Measurements from ENCODE around the gene MCOLN3. TPM values are rescaled to one million over a fixed set of nuclear protein-coding genes. Genes with fewer than 3 reads are reported as not detected.
A peak's percentile ranks its signal among the peaks of the same experiment; 100 is the strongest.
"Not testable (repeated sequence)": the region's sequence is repeated elsewhere in the genome, so short reads cannot be mapped to it uniquely, and the experiment has no call there.

Gene MCOLN3
- total RNA-seq, 1 donor from 2014 or later, result not detected

DNA sequence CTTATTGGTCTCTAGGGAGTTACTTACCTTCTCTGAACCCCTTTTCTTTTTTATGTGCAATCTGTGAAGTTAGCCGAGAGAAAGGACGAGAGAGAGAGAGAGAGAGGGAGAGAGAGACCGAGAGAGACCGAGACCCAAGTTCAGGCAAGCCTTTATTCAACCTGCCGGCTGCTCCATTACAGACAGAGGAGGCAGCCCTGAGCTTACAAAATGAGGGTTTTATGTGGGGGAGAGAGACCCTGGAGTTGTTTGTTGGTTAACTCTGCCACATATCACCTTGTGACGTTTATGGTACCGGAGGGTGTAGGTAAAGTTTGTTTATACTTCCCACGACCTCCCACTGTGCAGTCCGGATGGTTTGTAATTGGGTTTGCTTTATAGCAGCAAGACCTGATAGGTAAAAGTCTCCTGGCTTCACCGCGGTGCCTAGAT, 1.5 kb upstream of the MCOLN3 start:
- DNase-seq (ENCODE audit: low spot score in 2 of 2), result no peak
- FAIRE-seq, result no peak

DNA sequence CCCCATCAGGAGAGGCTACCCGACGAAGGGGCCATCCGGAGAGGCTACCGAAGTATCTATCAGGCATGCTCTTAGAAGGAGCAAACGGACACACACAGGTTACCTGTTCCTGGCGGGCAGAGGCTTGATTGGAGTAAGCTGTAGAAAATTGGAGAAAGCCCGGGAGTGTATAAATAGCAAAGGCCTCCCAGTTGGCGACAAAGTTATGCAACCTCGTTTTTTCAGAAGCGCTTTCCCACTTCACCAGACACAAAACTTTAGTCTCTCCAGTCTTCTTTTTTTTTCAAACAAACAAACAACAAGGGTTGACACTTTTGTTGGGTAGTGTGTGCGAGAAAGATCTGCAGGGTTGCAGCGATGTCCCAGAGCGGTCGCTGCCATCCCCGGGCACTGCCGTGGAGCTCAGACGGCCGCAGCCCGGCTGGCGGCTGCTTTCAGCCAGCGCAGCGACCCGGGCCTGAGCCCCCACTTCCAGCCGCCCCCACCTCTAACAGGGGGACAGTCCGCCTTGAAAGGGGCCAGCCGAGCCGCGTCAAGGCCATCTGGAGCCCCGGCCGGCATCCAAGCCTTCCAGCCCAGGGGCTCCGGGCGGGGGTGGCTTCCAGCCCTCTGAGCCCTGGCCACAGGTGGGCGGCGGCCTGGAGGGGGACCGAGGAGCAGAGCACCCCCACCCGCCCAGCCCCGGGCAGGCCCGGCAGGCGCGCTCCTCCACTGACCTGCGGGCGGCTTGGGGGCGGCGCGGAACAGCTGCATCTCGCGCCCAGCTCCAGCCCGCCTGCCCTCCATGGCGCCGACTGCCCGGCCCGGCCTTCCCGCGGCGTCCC, 616 bp downstream of the MCOLN3 start:
- DNase-seq (ENCODE audit: low spot score in 2 of 2), result no peak

DNA sequence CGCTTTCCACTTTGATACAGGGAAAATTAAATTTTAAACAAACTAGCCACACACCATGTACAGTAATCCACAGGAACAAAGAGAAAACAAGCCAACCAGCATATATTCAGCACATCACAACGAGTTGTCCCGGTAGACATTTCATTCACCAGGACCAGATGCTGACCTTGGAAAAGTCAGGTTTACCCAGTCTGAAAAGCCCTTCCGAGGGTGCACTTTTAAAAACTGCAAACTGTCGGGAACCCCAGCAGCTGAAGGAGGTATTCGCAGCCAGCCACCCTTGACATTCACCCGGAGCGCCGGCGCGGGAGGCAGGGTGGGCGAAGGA, 1.2 kb downstream of the MCOLN3 start:
- DNase-seq (ENCODE audit: low spot score in 2 of 2), result no peak

More for the DNA sequence above, 616 bp downstream of the MCOLN3 start:
- FAIRE-seq, result no peak

DNA sequence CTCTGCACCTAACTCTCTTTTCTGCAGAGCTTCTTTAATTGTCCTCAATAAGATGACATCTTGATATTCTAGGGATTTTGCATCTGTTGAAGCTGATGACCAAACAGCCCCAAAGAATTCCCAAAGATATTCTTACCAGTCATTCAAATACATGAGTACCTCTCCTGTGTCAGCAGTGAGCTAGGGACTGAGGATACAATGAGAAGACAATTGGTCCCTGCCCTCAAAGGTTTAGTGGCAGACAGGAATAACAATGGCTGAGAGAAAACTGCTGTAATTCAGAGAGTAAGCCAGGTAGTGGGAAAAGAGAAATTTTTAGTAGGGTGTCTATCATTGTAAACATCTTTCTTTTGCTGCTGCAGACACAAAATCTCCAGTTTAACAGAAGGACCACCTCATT, 5.9 kb downstream of the MCOLN3 start:
- FAIRE-seq, result no peak
- DNase-seq (ENCODE audit: low spot score in 2 of 2), result no peak

More for the DNA sequence above, 1.2 kb downstream of the MCOLN3 start:
- no peak for FAIRE-seq

DNA sequence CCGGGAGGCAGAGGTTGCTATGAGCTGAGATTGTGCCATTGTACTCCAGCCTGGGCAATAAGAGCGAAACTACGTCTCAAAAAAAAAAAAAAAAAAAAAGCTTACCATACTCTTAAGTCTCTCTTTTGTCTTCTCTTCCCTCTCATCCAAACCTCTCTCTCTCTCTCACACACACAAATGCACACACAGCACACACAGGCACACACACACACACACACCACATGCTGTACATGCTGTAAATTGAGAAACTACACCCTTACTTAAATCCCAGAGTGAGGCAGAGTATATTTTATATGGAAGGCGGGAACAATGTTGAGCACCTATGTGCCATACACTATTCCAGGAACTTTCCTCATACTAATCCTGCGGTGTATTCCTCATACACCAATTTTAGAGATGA, 6.5 kb downstream of the MCOLN3 start:
- DNase-seq (ENCODE audit: low spot score in 2 of 2), result no peak

DNA sequence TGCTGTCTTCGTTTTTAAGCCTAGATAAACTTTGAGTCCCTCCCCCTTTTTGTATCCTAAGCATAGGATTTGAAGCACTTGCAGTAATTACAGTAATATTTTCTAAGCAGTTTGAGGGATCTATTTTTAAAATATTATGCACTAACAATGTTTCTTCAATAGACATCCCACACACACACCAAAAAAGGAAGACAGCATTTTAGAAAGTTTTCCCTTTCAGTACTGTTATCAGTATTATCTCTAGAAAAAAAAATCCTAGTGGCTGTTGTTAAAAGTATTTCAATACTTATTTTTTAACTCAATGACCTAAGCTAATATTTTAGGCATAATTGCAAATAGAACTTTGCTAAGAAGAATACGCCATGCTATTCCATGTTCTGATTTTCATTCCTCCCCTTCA, 15.1 kb downstream of the MCOLN3 start:
- FAIRE-seq (no peak), DNase-seq (ENCODE audit: low spot score in 2 of 2) (no peak)

More for the DNA sequence above, 6.5 kb downstream of the MCOLN3 start:
- FAIRE-seq, result no peak

DNA sequence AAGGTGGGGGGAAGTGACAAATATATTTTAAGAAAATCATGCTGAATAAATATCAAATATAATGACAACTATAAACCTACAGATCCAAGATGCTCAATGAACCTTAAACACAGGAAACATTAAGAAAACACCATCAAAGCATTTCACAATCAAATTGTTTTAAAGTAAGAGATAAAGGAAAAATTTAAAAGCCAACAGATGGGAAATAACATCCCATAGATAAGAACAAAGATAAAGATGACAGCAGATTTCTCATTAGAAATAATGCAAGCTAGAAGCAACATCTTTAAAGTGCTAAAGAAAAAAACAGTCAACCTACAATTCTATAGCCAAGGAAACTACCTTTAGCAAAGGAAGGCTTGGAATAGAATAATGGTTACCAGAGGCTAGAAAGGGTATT, 17.8 kb downstream of the MCOLN3 start:
- DNase-seq (ENCODE audit: low spot score in 2 of 2) (no peak), FAIRE-seq (no peak)

DNA sequence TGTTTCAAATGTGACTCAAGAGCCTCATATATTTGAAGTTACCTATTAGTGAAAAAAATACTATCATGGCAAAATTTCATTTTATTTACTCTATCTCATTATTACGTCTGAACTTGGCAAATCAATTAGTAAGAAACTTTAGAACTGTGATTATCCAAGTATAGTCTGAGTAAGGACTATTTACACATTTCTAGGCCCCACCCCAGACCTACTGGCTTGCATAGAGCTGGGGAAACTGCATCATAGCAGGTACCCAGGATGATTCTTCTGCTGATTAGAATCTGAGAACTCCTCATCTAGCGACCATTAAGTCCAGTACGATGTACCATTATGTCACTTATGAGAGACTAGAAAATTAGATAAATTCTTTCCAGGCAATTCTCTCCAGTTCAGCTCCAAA, 20.1 kb downstream of the MCOLN3 start:
- no peak for FAIRE-seq
- DNase-seq (ENCODE audit: low spot score in 2 of 2), result no peak

DNA sequence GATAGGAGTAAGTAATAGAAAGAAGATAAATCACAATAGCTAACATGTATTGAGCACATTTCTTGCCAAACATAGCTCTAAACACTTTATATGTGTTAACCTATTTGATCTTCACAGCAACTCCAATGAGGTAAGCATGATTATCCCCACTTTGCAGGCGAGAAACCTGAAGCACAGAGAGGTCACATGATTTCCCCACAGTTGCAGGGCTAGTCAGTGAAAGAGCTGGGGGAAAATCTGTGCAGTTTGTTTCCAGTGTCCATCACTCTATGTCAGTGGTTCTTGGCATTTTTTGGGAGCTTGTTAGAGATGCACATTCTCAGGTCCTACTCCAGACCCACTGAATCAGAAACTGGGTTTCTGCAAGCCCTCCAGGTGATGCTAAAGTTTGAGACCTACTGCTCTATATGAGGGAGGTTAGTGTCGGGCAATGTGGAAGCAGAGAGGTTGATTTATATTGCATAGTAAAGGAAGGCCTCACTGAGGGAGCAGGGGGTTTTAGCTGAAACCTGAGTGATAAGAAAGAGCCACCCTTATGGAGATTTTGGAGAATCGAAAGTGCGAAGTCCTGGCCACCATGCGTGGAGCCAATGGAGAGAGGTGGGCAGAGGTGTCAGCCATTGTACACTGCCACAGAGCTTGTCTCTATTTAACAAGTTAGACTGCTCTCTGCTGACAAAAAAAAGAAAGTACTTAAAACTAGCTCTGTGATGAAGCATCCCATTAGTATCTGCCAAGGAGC, 20.9 kb downstream of the MCOLN3 start:
- FAIRE-seq (no peak), DNase-seq (ENCODE audit: low spot score in 2 of 2) (no peak)

DNA sequence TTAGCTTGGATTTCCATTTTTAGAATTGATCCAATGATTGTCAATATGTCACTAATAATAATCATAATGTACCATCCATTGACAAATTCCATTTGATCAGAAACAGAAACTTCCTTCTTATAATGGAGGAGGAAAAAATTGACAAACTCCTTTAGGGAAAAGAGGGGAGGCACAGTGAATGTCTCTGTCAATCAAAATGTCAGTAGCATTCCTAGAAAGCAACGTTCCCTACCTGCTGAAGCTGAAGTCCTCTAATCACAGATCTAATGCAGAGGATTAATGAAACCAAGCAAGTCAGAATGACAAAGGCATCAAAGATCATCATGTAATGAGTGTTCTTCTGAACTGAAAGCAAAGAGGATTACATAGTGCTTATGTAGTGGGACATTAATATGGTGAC, 22.4 kb downstream of the MCOLN3 start:
- no peak for DNase-seq (ENCODE audit: low spot score in 2 of 2)
- no peak for FAIRE-seq

DNA sequence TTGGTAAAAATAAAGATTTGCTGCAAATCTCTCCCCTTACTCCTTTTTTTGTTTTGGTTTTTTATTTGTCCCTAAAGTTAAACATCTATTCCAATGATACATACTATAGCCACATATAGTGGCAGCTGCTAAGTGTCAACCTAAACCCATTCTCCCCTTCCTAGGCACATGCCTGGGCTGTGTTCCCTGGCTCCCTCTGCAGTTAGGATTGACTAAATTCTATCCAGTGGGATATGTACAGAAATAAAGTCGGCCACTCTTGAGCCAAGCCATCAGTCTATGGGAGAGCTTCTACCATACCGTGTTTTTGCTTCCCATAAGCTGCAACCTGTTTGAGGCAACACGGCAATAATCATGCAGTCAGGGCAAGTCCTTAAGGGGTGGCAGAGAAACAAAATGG, 23.6 kb downstream of the MCOLN3 start:
- no peak for FAIRE-seq

DNA sequence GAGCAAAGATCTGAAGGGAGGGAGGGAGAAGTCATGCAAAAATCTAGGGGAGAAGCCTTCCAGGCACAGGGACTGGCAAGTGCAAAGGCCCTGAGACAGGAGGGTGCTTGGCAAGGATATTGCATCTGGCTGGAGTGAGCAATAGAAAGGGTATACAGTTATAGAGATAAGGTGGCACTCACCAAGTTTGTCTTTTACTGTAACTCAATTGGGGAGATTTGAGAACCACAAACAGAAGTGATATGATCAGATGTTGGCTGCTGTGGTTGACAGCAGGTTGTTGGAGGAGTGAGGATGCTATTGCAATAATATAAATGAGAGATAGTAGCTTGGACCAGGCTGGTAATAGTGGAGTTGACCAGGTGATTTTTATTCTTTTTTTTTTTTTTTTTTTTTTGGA, 25.6 kb downstream of the MCOLN3 start:
- DNase-seq (ENCODE audit: low spot score in 2 of 2), result no peak
- no peak for FAIRE-seq

More for the DNA sequence above, 23.6 kb downstream of the MCOLN3 start:
- no peak for DNase-seq (ENCODE audit: low spot score in 2 of 2)

DNA sequence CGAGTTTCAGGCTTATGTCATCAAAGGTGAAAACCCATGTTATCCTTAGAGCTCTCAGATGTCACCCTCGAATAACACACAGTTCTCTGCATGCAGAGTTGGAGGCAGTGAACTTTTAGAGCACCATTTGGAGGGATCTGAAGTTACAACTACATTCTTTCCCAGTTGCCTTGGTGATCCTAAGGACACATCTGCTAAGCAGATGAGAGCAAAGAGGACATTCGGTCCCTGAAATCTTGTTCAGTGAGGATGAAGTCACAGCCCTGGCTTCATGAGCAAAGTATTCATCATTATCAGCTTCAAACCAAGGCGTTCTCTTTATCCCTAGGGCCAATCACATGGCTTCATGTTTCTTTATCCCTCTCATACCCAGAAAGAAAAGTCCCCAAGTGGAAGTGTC, 28.3 kb downstream of the MCOLN3 start:
- no peak for DNase-seq (ENCODE audit: low spot score in 2 of 2)
- no peak for FAIRE-seq

DNA sequence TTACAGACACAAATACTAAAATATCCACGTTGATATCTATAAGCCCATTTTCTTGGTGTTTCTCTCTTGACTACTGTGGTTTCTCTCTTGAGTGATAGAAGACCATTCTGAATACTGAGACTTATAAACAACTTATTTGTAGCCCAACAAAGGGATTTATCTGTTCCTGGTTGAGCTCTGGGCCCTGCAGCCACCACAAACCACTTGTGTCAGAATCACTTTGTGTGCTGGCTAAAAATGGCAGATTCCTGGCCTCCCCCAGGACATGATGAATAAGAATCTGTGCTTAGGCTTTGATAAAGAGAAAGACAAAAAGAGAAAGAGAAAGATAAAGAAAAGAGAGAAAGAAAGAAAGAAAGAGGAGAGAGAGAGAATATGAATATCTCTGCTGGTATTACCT, 32.5 kb downstream of the MCOLN3 start:
- FAIRE-seq, result no peak
- no peak for DNase-seq (ENCODE audit: low spot score in 2 of 2)

DNA sequence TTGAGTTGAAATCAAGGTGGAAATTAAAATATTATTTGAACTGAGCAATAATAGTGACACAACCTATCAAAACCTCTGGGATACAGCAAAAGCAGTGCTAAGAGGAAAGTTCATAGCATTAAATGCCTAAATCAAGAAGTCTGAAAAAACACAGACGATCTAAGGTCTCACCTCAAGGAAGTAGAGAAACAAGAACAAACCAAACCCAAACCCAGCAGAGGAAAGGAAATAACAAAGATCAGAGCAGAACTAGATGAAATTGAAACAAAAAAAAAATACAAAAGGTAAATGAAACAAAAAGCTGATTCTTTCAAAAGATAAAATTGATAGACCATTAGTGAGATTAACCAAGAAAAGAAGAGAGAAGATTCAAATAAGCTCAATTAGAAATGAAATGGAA, 42.7 kb downstream of the MCOLN3 start:
- DNase-seq (ENCODE audit: low spot score in 2 of 2), result not testable (repeated sequence)

DNA sequence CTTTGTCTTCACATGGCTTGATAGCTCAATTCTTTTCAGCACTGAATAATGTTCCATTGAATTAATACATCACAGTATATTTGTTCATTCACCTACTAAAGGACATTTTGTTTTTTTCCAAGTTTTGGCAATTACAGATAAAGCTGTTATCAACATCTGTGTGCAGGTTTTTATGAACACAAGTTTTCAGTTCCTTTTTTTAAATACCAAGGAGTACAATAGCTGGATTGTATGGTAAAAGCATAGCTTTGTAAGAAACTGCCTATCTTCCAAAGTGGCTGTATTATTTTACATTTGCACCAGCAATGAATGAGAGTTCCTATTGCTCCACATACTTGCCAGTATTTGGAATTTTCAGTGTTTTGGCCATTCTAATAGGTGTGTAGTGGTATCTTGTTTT, 46.6 kb downstream of the MCOLN3 start:
- FAIRE-seq (no peak), DNase-seq (ENCODE audit: low spot score in 2 of 2) (no peak)

More for the DNA sequence above, 42.7 kb downstream of the MCOLN3 start:
- FAIRE-seq, result not testable (repeated sequence)

DNA sequence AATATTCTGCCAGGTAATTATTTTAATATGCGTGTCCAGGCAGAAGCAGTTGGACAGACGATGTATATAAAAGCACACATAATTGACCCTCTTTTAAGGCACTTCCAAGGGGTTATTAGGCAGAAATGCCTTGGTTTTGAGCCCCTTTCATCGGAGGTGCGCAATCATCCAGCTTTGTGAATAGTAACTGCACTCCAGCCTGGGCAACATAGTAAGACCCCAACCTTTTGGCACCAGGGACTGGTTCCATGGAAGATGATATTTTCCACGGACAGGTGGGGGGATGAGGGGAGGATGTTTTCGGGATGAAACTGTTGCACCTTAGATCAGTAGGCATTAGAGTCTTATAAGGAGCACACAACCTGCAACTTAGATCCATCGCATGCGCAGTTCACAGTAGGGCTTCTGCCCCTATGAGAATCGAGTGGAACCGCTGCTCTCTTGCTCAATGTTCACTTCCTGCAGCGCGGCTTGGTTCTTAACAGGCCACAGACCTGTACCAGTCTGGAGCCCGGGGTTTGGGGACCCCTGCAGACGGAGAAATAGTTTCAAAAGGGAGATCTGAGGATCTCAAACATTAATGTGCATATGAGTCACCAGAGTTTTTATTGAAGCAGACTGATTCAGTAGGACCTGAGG, 49.5 kb downstream of the MCOLN3 start:
- DNase-seq (ENCODE audit: low spot score in 2 of 2), result no peak
- FAIRE-seq, result no peak

DNA sequence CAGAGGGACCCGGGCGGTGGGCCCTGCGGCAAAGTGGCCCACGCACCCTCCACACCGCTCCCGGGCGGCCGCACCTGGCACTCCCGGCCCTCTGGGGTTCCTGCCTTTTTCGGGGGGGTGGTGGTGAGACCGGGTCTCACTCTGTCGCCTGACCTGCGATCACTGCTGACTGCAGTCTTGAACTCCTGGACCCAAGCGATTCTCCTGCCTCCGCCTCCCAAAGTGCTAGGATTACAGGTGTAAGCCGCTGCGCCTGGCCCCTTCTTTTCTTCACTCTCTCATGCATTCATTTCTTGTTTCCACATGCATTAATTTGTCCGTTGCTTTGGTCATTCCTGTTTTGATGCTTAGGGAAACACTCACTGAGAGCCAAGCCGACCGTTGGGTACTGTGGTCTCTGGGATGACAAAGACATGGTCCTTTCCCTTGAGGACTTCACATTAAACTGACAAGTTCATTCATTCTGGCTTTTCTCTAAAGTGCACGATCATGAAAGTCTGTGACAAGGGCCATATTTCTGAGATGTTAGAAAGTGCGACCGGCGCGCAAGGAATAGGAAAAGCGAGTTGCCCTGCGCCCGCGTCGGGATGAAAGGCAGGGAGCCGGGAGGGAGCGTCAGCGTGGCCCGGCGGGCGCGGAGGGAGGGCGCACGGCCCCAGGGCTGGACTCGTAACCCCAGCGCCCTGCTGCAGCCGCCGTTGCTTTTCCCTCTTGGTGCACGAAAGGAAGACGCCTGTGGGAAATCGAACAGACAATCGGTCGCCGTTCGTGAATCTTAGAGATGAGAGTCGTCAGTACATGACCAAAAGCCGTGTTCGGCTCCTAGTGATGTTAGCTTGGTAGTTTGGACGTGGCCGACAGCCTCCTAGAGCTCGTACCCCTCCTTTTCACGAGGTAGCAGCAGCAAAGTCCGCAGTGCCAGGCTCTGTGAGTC, 50.4 kb downstream of the MCOLN3 start:
- peak; percentile 28 to 46 for DNase-seq (ENCODE audit: low spot score in 2 of 2)
- no peak for FAIRE-seq

DNA sequence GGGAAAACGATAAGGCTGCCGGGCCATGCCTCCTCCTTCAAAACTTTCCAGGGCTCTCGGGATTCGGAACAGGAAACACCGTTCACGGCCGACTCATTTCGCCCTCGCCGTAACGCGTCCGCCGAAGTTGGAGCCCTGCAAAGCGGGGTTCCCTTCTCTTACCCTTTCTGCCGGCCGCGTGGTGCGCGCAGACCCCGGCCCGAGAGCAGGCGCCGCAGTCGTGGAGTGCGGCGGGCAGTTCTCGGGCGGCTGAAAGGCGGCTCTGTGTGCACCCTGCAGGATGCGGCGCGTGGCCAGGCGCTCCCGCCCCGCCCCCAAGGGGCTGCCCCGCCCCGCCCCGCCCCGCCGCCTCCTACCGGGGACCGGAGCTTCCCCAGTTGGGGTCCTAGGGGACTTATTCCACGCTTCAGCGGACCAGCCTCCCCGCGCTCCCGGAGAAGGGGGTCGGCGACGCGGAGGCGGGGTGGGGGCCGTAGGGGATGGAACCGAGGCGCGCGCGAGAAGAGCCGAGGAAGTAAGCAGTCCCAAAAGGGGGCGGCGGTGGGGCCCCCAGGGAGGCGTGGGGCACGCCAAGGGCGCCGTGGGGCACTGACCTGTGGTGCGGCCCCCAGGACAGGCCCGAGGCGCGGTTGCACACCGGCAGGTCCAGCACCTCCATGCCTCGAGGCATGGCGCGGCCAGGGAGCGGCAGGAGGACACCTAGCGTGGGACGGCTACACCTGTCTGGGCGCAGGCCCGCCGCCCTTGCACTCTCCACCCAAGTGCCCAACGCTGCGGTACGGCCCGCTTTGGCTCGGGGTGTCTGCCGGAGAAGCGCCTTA, 51.2 kb downstream of the MCOLN3 start, which contains the start of gene MCOLN2:
TSS of gene MCOLN2 (minus strand) at position 268 of the 821 bp plus-strand sequence. CDS start at position 27, 241 bp downstream.
- FAIRE-seq, result no peak
- DNase-seq (ENCODE audit: low spot score in 2 of 2), result peak; percentile 69 to 72

All from frontal cortex (tissue), 4 donors.